HG03469 (cell line): Measurements from ENCODE around the gene CYP4B1.

Experiments used
- ATAC-seq: cut with Tn5 transposase; IDR thresholded peaks from one replicate; pipeline ENCODE4 v1.9.1; 2021; ENCODE audit warnings: mild to moderate bottlenecking, moderate library complexity, moderate number of reproducible peaks; ENCODE audit not compliant: unreplicated experiment

CYP4B1 gene

GRCh38 chr1:46793126-46793525 lies 5.7 kb upstream of the CYP4B1 start:
- no peak for ATAC-seq

- ATAC-seq: no peak
These were observed 963 bp upstream of the CYP4B1 start for GRCh38 chr1:46797696-46798470.

- ATAC-seq: no peak
These were observed 1.9 kb downstream of the CYP4B1 start for GRCh38 chr1:46800742-46801141.

- ATAC-seq: no peak
These were observed 2.6 kb downstream of the CYP4B1 start for GRCh38 chr1:46801323-46802055.

GRCh38 chr1:46802081-46802480 lies 3.2 kb downstream of the CYP4B1 start:
- ATAC-seq: no peak

- ATAC-seq: no peak
These were observed 4.2 kb downstream of the CYP4B1 start for GRCh38 chr1:46802901-46803574.

- no peak for ATAC-seq
These were observed 5.4 kb downstream of the CYP4B1 start for GRCh38 chr1:46804027-46804889.

GRCh38 chr1:46804926-46805325 lies 6.1 kb downstream of the CYP4B1 start:
- no peak for ATAC-seq

GRCh38 chr1:46805755-46806154 lies 6.9 kb downstream of the CYP4B1 start:
- ATAC-seq: no peak

GRCh38 chr1:46806196-46807020 lies 7.6 kb downstream of the CYP4B1 start:
- ATAC-seq: no peak

GRCh38 chr1:46807046-46807972 lies 8.5 kb downstream of the CYP4B1 start:
- no peak for ATAC-seq

GRCh38 chr1:46809071-46809470 lies 10.2 kb downstream of the CYP4B1 start:
- no peak for ATAC-seq

- ATAC-seq: no peak
These were observed 11.1 kb downstream of the CYP4B1 start for GRCh38 chr1:46809904-46810303.

- ATAC-seq: no peak
These were observed 11.8 kb downstream of the CYP4B1 start for GRCh38 chr1:46810596-46810995.

- no peak for ATAC-seq
These were observed 12.2 kb downstream of the CYP4B1 start for GRCh38 chr1:46811053-46811452.

GRCh38 chr1:46812065-46812963 lies 13.5 kb downstream of the CYP4B1 start:
- no peak for ATAC-seq

GRCh38 chr1:46812996-46813857 lies 14.4 kb downstream of the CYP4B1 start:
- no peak for ATAC-seq
